Activated CD4-positive, alpha-beta T cell treated with anti-CD3 and anti-CD28 coated beads, Interleukin-2, amount 50 U/mL, for 16 hours (primary cell): ENCODE results near the gene OR2S2.
"Not testable (repeated sequence)": the region's sequence is repeated elsewhere in the genome, so short reads cannot be mapped to it uniquely, and the experiment has no call there.

Experiments used
- DNase-seq: peaks from one replicate; pipeline ENCODE4 v3.0.0-alpha.2; 2020

OR2S2 gene

DNA sequence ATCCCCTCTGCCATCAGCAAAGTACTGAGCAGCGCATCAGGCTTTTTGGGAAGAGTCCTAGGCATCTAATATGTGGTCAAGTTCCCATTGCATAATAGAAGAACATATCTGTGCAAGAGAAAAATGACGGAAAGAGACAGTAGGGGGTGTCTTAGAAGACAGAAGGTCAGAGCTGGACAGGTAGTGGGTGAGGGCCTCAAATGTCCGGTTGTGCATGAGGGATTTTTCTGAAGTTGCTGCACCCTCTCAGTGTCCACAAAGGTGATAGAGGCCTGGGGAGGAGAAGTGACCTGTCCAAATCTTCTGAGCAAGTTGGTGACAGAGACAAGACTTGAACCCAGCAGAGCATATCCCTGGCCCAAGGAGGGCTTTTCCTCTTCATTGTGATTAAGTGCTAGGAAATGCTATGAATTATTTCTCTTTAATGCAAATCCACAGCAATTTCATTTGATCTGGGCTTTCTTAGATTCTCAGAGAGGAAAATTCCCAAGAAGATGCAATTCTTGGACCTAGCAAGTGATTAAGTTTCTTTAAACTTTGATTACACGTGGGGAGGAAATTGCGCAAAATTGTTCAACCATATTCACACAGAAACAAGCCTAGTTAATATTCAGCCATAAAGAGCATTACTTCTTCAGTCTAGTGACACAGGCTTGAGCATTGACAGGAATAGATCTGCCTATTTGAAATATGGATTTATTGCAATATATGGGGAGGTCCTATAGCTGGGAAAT is at the start of gene OR2S2:
TSS of gene OR2S2 (minus strand) at position 51 of the 734 bp plus-strand sequence. CDS start 56 bp downstream, outside the sequence.
- no peak for DNase-seq

- DNase-seq, result peak; percentile 50
These were observed 49.4 kb upstream of the OR2S2 start for GRCh38 chr9:36007316-36007708.

DNA sequence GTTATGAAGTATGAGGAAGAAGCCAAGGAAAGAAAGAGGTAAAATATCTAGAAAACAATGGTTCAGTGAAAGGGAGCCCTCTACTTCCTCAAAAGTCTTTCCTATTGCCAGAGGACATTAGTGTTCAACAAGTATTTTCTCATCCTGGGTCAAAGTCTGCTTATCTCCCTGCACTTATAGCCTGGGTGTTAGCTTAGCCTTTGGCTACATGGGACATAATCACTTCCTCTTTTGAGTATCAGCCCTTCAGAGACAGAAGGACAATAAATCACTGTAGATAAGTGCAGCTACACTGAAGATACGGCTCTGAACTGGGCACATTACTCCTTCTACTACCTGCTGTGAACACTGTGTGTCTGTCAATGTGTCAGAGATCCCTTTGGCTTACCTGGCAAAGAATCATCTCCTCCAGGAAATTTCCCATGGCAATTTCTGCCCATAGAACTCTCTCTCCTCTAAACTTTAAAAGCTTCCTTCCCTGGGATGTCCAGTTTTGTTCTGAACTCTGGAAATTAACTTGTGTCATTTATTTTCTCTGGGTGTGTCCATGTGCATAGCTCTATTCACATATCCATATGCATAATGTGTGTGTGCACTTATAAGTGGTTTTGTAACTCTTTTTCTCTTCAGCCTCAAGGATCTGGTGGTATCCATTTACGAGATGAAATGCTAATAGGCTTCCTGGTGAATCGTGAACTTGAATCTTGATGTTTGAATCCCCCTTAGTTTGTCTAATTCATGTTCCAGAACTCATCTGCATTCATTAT is 48.8 kb upstream of the OR2S2 start:
- no peak for DNase-seq

DNA sequence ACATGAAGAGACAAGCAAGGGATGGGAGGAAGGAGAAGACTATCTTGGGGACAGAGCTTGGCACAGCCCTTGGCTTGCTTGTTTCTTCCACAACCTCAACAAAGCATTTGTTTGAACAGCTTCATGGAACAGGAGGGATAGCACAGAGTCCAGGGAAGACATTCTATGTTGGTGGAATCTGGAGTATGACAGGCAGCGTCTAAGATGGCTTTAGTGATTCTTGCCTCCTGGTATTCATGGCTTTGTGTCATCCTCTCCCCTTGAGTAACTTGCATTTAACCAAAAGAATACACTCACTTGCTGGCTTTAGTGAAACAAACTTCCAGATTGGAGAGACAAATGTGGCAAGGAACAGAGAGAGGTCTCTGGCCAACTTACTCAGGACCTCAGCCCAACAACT is 47.9 kb upstream of the OR2S2 start:
- no peak for DNase-seq

- DNase-seq, result no peak
These were observed 40.4 kb upstream of the OR2S2 start for GRCh38 chr9:35998333-35998732.

GRCh38 chr9:35997016-35997415 is 39.1 kb upstream of the OR2S2 start:
- not testable (repeated sequence) for DNase-seq

GRCh38 chr9:35996358-35996970 is 38.5 kb upstream of the OR2S2 start:
- no peak for DNase-seq

- no peak for DNase-seq
These were observed 37.0 kb upstream of the OR2S2 start for GRCh38 chr9:35994959-35995358.

GRCh38 chr9:35993976-35994720 is 36.2 kb upstream of the OR2S2 start:
- no peak for DNase-seq

- DNase-seq, result not testable (repeated sequence)
These were observed 35.2 kb upstream of the OR2S2 start for GRCh38 chr9:35993136-35993535.

DNA sequence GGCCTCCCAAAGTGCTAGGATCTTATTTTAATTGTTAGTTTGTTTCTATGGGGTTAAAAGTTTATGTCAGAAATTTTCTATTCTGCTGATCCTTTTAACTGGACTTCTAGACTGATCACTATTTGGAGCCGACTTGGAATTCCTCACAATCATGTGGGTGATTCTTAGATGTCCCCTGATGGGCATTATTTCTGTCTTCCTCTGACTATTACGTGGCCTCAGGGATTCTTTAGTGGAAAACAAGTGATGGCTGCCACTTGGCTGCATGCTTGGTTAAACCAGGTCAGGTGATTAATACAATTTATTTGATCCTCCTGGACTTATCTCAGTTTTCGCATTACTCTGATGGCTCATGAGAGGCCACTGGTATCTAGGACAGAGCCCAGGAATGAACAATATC is 32.2 kb upstream of the OR2S2 start:
- no peak for DNase-seq

GRCh38 chr9:35984021-35984420 is 26.1 kb upstream of the OR2S2 start:
- no peak for DNase-seq

DNA sequence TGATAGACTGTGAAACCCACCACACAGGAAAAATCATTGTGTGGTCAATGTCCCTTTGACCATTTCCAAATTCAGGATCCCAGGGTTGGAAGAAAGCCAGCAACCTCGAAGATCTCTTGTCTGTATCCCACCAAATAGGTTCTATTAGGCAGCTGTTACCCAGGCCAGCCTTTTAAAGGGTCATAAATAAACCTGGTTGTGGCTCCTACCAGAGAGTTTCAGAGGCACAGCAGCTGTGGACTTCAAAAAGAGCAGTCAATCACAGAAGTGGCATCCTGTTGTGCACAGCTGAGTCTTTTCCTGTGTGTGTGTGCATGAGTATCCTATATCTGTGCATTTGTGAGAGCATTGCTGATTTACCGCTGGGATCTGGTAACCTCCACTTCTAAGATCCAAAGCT is 23.7 kb upstream of the OR2S2 start:
- DNase-seq, result no peak

DNA sequence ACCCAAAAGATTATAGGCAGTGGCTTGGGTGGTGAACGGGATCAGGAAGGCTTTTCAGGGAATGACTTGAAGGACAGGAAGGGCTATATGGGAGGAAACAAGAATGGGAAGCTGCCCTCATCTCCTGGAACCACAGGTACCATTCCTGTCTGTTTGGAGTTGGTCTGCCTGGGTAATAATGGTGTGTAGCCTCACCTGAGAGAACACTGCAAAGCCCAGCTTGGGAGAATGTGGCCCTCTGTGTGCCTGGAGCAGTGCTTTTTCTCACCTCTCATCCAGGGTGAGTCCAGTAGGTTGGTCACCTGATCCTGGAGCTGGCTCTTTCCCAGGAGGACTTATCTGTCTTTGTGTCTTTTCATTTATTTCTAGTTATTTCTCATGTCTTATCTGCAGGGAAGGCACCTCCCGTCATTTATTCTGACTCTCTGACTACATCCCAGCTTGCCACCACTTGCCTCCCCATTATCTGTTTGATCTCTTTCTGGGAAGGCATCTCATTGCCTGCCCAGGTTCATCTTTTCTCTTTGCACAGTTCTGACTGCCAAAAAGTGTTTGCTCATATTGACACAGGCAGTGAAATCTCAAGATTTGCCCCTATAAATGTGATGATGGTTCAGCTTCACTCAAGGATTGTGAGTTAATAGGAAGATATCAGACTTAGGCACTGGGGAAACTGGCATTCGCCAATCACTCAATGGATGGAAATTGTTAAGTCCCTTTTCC is 22.5 kb upstream of the OR2S2 start:
- no peak for DNase-seq

GRCh38 chr9:35978792-35979191 is 20.8 kb upstream of the OR2S2 start:
- no peak for DNase-seq

GRCh38 chr9:35976726-35977125 is 18.8 kb upstream of the OR2S2 start:
- DNase-seq, result no peak

DNA sequence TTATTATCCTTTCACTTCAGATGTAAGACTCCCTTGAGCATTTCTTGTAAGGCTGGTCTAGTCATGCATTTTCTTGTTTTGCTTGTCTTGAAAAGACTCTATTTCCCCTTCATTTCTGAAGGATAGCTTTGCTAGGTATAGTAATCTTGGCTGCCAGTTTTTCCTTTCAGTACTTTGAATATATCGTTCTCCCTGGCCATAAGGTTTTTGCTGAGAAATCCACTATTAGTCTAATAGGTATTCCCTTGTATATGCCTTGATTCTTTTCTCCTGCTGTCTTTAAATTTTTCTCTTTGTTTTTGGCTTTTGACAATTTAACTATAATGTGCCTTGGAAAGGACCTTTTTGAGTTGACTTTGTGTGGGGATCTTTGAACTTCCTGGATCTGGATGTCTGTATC is 16.8 kb upstream of the OR2S2 start:
- no peak for DNase-seq

GRCh38 chr9:35972093-35972492 is 14.1 kb upstream of the OR2S2 start:
- peak; percentile 2 for DNase-seq

DNA sequence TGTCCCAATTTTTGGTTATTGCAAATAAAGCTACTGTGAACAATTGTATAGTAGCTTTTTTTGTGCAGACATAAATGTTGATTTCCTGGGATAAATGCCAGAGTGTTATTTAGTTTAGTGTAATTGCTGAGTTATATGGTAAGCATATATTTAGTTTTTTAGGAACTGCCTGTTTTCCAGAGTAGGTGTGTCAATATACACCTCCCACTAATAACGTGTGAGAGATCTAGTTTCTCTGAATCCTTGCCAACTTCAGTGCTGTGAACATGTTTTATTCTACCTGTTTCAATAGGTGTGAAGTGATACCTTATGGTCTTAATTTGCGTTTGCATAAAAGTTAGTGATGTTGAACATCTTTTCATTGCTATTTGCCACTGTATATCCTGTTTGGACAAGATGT is 9.1 kb upstream of the OR2S2 start:
- DNase-seq, result no peak

DNA sequence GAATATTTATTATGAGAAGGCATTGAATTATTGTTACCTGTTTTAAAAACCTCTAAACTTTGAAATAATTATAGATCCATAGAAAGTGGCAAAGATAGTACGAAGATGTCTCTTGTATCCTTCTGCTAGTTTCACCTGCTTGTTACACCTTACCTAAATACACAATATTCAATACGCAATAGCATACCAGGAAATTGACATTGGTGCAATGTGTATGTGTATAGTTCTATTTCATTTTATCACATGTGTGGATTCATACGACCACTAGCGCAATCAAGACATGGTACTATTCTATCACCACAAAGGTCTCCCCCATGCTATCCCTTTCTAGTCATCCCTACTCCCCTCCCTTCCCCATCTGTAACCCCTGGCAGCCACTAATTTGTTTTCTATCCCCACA is 8.5 kb upstream of the OR2S2 start:
- DNase-seq, result no peak

- no peak for DNase-seq
These were observed 7.1 kb upstream of the OR2S2 start for GRCh38 chr9:35965011-35965410.

GRCh38 chr9:35962126-35962906 is 4.4 kb upstream of the OR2S2 start:
- DNase-seq, result no peak
